PC-9 (cell line): ENCODE results near the gene ZDHHC18. TPM values are rescaled to one million over a fixed set of nuclear protein-coding genes. Genes with fewer than 3 reads are reported as not detected.

Experiments used
- BruUV-seq: library from RNA; stranded (reverse); fragments of 400-500 nt; replicated peaks from 2 replicates; lab custom pipeline; 2021; lab: Mats Ljungman, UMichigan
- CTCF ChIA-PET: fragments of 300-600 bp; sonication (Branson Sonifier 250); formaldehyde crosslinking; loops from one replicate; lab custom pipeline; 2022; ENCODE audit warnings: antibody characterized with exemption; lab: Charles Lee
- POLR2A ChIA-PET: fragments of 300-600 bp; sonication (Branson Sonifier 250); formaldehyde crosslinking; loops from one replicate; lab custom pipeline; 2022; ENCODE audit warnings: antibody characterized with exemption; ENCODE audit not compliant: unreplicated experiment; lab: Charles Lee
- DNase-seq, 2 experiments: peaks; one replicate each; pipeline versions ENCODE4 v3.0.0 to v3.0.0-alpha.2; 2015 to 2022; ENCODE audit warnings: mixed read lengths in 1 of 2
- H2AFZ ChIP-seq: fragments of 200-600 bp; sonication (generic); 2 replicates; pipeline ENCODE4 v1.8.1; 2017; ENCODE audit warnings: antibody characterized with exemption
- H3F3A ChIP-seq: fragments of 200-600 bp; sonication (generic); 2 replicates; pipeline ENCODE4 v1.8.1; 2017; ENCODE audit warnings: antibody characterized with exemption, mild to moderate bottlenecking, low read depth; ENCODE audit not compliant: insufficient read depth
- H3K27ac ChIP-seq: fragments of 200-600 bp; sonication (generic); 2 replicates; pipeline ENCODE4 v1.6.1; 2016; ENCODE audit warnings: mixed run types
- H3K27me3 ChIP-seq: fragments of 200-600 bp; sonication (generic); 2 replicates; pipeline ENCODE4 v1.6.1; 2016; ENCODE audit warnings: low read depth, mixed run types; ENCODE audit not compliant: insufficient read depth
- H3K36me3 ChIP-seq: fragments of 200-600 bp; sonication (generic); 2 replicates; pipeline ENCODE4 v1.6.1; 2016; ENCODE audit warnings: low read depth, mixed run types
- H3K4me1 ChIP-seq: fragments of 200-600 bp; sonication (generic); replicated peaks from 2 replicates; pipeline ENCODE4 v1.6.1; 2016; ENCODE audit warnings: mixed run types; ENCODE audit not compliant: insufficient read depth
- H3K4me2 ChIP-seq: fragments of 200-600 bp; sonication (generic); 2 replicates; pipeline ENCODE4 v1.6.1; 2017; ENCODE audit warnings: mixed run types
- H3K4me3 ChIP-seq: fragments of 200-600 bp; sonication (generic); 2 replicates; pipeline ENCODE4 v1.6.1; 2016; ENCODE audit warnings: mixed run types
- H3K79me2 ChIP-seq: fragments of 200-600 bp; sonication (generic); 2 replicates; pipeline ENCODE4 v1.6.1; 2017; ENCODE audit warnings: low read depth, mixed run types
- H3K9me2 ChIP-seq: fragments of 200-600 bp; sonication (generic); 2 replicates; pipeline ENCODE4 v1.8.1; 2017; ENCODE audit warnings: mild to moderate bottlenecking; ENCODE audit not compliant: insufficient read depth
- H3K9me3 ChIP-seq: fragments of 200-600 bp; sonication (generic); 2 replicates; pipeline ENCODE4 v1.8.1; 2016; ENCODE audit warnings: low read depth; ENCODE audit not compliant: insufficient read depth
- H4K20me1 ChIP-seq: fragments of 200-600 bp; sonication (generic); 2 replicates; pipeline ENCODE4 v1.8.1; 2017; ENCODE audit not compliant: insufficient read depth
- EZH2 ChIP-seq: fragments of 200-600 bp; sonication (generic); IDR thresholded peaks from 2 replicates; pipeline ENCODE4 v1.8.0; 2017; ENCODE audit warnings: antibody characterized with exemption, low read depth
- intact Hi-C: fragments of 100-400 bp; cut with micrococcal nuclease; formaldehyde crosslinking; loops from one replicate; pipeline ENCODE4 v1.10.0; 2022; ENCODE audit not compliant: unreplicated experiment
- total RNA-seq: library from RNA; stranded (reverse); gene quantifications from 2 replicates; pipeline ENCODE4 v1.2.3, GENCODE V29; 2021
- TF ChIP-seq, protein P1 (sequence below): fragments of 200-600 bp; sonication (generic); conservative IDR thresholded peaks from 2 replicates; pipeline ENCODE4 v1.6.1; 2017; ENCODE audit warnings: mixed run types, antibody characterized with exemption, mild to moderate bottlenecking, moderate library complexity

ZDHHC18 gene
- total RNA-seq, 1 experiment from 2014 or later, result 36.1 TPM

- no peak overlapping the region for H3K4me3 ChIP-seq
- peaks cover 20% of the 10 kb centered on the region; the same call in 1 of the 2 replicates for H3F3A ChIP-seq
- H3K9me3 ChIP-seq, result no peaks in the 10 kb centered on the region
- peaks cover 23% of the 10 kb centered on the region for H3K4me1 ChIP-seq
- H3K79me2 ChIP-seq, result peaks cover 12% of the 10 kb centered on the region
- TF ChIP-seq EZH2, result no peak
- TF ChIP-seq, protein P1, sequence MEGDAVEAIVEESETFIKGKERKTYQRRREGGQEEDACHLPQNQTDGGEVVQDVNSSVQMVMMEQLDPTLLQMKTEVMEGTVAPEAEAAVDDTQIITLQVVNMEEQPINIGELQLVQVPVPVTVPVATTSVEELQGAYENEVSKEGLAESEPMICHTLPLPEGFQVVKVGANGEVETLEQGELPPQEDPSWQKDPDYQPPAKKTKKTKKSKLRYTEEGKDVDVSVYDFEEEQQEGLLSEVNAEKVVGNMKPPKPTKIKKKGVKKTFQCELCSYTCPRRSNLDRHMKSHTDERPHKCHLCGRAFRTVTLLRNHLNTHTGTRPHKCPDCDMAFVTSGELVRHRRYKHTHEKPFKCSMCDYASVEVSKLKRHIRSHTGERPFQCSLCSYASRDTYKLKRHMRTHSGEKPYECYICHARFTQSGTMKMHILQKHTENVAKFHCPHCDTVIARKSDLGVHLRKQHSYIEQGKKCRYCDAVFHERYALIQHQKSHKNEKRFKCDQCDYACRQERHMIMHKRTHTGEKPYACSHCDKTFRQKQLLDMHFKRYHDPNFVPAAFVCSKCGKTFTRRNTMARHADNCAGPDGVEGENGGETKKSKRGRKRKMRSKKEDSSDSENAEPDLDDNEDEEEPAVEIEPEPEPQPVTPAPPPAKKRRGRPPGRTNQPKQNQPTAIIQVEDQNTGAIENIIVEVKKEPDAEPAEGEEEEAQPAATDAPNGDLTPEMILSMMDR, result no peak
- no TSS peak for BruUV-seq
- H3K9me2 ChIP-seq, result no peaks in the 10 kb centered on the region
- ChIA-PET CTCF (interaction anchor here (0.6 to 2.1 kb wide), 4 partner anchors 8 to 187 kb away, joined by 3 to 9 read pairs (median 6); no protein-coding TSS in a partner anchor), POLR2A (interaction anchor here (0.6 to 0.7 kb wide), 3 partner anchors 35 to 87 kb away, joined by 3 to 6 read pairs (median 4); no protein-coding TSS in a partner anchor)
- H3K27me3 ChIP-seq, result no peaks in the 10 kb centered on the region
- H2AFZ ChIP-seq, result no peak overlapping the region
- H3K36me3 ChIP-seq, result no peaks in the 10 kb centered on the region
- H4K20me1 ChIP-seq, result no peaks in the 10 kb centered on the region
- DNase-seq, result no peak
- intact Hi-C loops, result no loop called here
- H3K27ac ChIP-seq, result no peak overlapping the region
- H3K4me2 ChIP-seq, result no peak overlapping the region
These were observed 35.3 kb upstream of the ZDHHC18 start for GRCh38 chr1:26791148-26791547.

DNA sequence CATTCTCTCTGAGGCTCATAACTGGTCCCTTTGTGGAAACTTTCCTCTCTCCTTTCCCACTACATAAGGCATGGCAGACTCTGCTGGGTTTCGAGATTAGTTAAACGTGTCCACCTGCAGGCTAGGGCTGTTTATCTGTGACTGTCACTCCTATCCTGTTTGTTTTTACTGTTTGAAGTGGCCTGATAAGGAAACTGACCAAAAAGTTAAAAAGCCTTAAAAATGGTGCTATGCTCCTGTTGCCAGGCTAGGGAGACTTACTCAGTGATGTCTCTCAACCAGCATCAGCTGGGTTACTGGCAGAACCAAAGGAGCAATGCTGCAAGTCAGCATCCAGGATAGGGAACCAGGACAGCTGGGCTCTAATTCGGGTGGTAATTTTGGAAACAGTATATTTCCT is 34.9 kb upstream of the ZDHHC18 start:
- peaks cover 12% of the 10 kb centered on the region for H3K79me2 ChIP-seq
- H3K9me2 ChIP-seq, result no peaks in the 10 kb centered on the region
- no peak overlapping the region for H3K4me3 ChIP-seq
- intact Hi-C loops, result no loop called here
- no peak for DNase-seq
- no peak overlapping the region for H3K4me2 ChIP-seq
- H3K9me3 ChIP-seq, result no peaks in the 10 kb centered on the region
- CTCF ChIA-PET, result interaction anchor here (2.1 kb wide), 1 partner anchor 8 kb away, joined by 9 read pairs; no protein-coding TSS in a partner anchor
- H2AFZ ChIP-seq, result no peak overlapping the region
- peaks cover 15% of the 10 kb centered on the region; the same call in 1 of the 2 replicates for H3F3A ChIP-seq
- H3K4me1 ChIP-seq, result peaks cover 18% of the 10 kb centered on the region
- H4K20me1 ChIP-seq, result no peaks in the 10 kb centered on the region
- POLR2A ChIA-PET, result no interaction called here
- no peaks in the 10 kb centered on the region for H3K27me3 ChIP-seq
- TF ChIP-seq, protein P1, result no peak
- no peak for TF ChIP-seq EZH2
- no peak overlapping the region for H3K27ac ChIP-seq
- no peaks in the 10 kb centered on the region for H3K36me3 ChIP-seq
- BruUV-seq, result no TSS peak

GRCh38 chr1:26792924-26793323 is 33.6 kb upstream of the ZDHHC18 start:
- peaks cover 11% of the 10 kb centered on the region for H3K4me1 ChIP-seq
- TF ChIP-seq EZH2, result no peak
- TF ChIP-seq, protein P1, result no peak
- no peaks in the 10 kb centered on the region for H3K9me2 ChIP-seq
- no peaks in the 10 kb centered on the region for H3K27me3 ChIP-seq
- no peak overlapping the region for H3K4me2 ChIP-seq
- intact Hi-C loops, result no loop called here
- ChIA-PET CTCF (no interaction called here), POLR2A (no interaction called here)
- H3K9me3 ChIP-seq, result no peaks in the 10 kb centered on the region
- no peak overlapping the region for H3K27ac ChIP-seq
- H3F3A ChIP-seq, result peaks cover 7% of the 10 kb centered on the region; the same call in 1 of the 2 replicates
- H3K4me3 ChIP-seq, result no peak overlapping the region
- H3K79me2 ChIP-seq, result peaks cover 12% of the 10 kb centered on the region
- no peak for DNase-seq
- no peaks in the 10 kb centered on the region for H3K36me3 ChIP-seq
- no peak overlapping the region for H2AFZ ChIP-seq
- BruUV-seq, result no TSS peak
- H4K20me1 ChIP-seq, result no peaks in the 10 kb centered on the region
